CD4-positive, CD25-positive, alpha-beta regulatory T cell (primary cell): ENCODE data around the gene SLC35G6. TPM values are rescaled to one million over a fixed set of nuclear protein-coding genes. Genes with fewer than 3 reads are reported as not detected.

Experiments
- ATAC-seq, 2 donors: fragments of 150-1000 bp; cut with Tn5 transposase; one replicate each; pipeline ENCODE4 v1.10.0; 2021; ENCODE audit warnings: low read depth in 2 of 2, moderate number of reproducible peaks in 2 of 2, moderate library complexity in 1 of 2
- DNase-seq, 3 donors: peaks; one replicate each; pipeline versions ENCODE4 v3.0.0 to v3.0.0-alpha.2; 2012 to 2022; ENCODE audit warnings: mixed read lengths in 1 of 3
- H3K27ac ChIP-seq: one replicate; pipeline ENCODE4 v1.7.0; 2013; ENCODE audit warnings: mild to moderate bottlenecking, low read length; ENCODE audit not compliant: insufficient read depth, poor library complexity, severe bottlenecking
- H3K27me3 ChIP-seq: one replicate; pipeline ENCODE4 v1.7.0; 2013; ENCODE audit warnings: low read length; ENCODE audit not compliant: control insufficient read depth, insufficient read depth
- H3K36me3 ChIP-seq: one replicate; pipeline ENCODE4 v1.7.0; 2013; ENCODE audit warnings: mild to moderate bottlenecking, low read length, moderate library complexity; ENCODE audit not compliant: control insufficient read depth, insufficient read depth
- H3K4me1 ChIP-seq: 2 replicates; pipeline ENCODE4 v1.7.0; 2013; ENCODE audit warnings: mild to moderate bottlenecking, low read length; ENCODE audit not compliant: insufficient read depth, control insufficient read depth, poor library complexity, severe bottlenecking
- H3K4me3 ChIP-seq: one replicate; pipeline ENCODE4 v1.7.0; 2013; ENCODE audit warnings: low read depth, mild to moderate bottlenecking, low read length, moderate library complexity
- H3K9me3 ChIP-seq, 2 experiments: 1 replicate in 1 of 2; 2 replicates in 1 of 2; pipeline ENCODE4 v1.7.0; 2013; ENCODE audit warnings: low read length in 2 of 2, mild to moderate bottlenecking in 1 of 2, moderate library complexity in 1 of 2; ENCODE audit not compliant: control insufficient read depth in 2 of 2
- H3K27ac Mint-ChIP-seq, 3 donors: one replicate each; pipeline ENCODE4 v1.8.0; 2020 to 2022; ENCODE audit warnings: mild to moderate bottlenecking in 3 of 3, mixed read lengths in 3 of 3, moderate library complexity in 2 of 3
- H3K27me3 Mint-ChIP-seq: one replicate; pipeline ENCODE4 v1.8.0; 2022; ENCODE audit warnings: mild to moderate bottlenecking, mixed read lengths
- H3K36me3 Mint-ChIP-seq: one replicate; pipeline ENCODE4 v1.8.0; 2020; ENCODE audit warnings: mixed read lengths
- H3K4me1 Mint-ChIP-seq, 4 donors: one replicate each; pipeline ENCODE4 v1.8.0; 2020 to 2022; ENCODE audit warnings: mixed read lengths in 4 of 4, mild to moderate bottlenecking in 1 of 4
- H3K4me3 Mint-ChIP-seq, 4 donors: one replicate each; pipeline ENCODE4 v1.8.0; 2020 to 2022; ENCODE audit warnings: mild to moderate bottlenecking in 4 of 4, mixed read lengths in 4 of 4, moderate library complexity in 3 of 4
- H3K9me3 Mint-ChIP-seq, 7 donors: one replicate each; pipeline ENCODE4 v1.8.0; 2020 to 2022; ENCODE audit warnings: mixed read lengths in 7 of 7, mild to moderate bottlenecking in 3 of 7, moderate library complexity in 2 of 7
- polyA plus RNA-seq, 4 donors: library from polyadenylated mRNA; unstranded; fragments of 300-500 nt; fragmentation: Illumina TruSeq; gene quantifications; one replicate each; pipeline ENCODE4 v1.2.3, GENCODE V29; 2021
- total RNA-seq: library from RNA; stranded (reverse); gene quantifications from one replicate; pipeline ENCODE4 v1.2.3, GENCODE V29; 2022

The SLC35G6 gene
- total and polyA plus RNA-seq, 5 donors from 2014 or later: not detected

GRCh38 chr17:7530023-7530900, 49.0 kb downstream of the SLC35G6 start:
- no peak overlapping the region for H3K4me3 Mint-ChIP-seq
- Histone ChIP-seq H3K4me3 (no peak overlapping the region), H3K9me3 (peaks cover 0 to 8% of the 10 kb centered on the region in 2 experiments), H3K36me3 (no peaks in the 10 kb centered on the region), H3K27me3 (no peaks in the 10 kb centered on the region), H3K4me1 (no peaks in the 10 kb centered on the region), H3K27ac (no peak overlapping the region)
- DNase-seq: no peak
- peaks cover 0 to 14% (median 1%) of the 10 kb centered on the region in 7 donors for H3K9me3 Mint-ChIP-seq
- H3K27ac Mint-ChIP-seq: no peak overlapping the region
- H3K36me3 Mint-ChIP-seq: no peaks in the 10 kb centered on the region
- H3K27me3 Mint-ChIP-seq: peaks cover 5% of the 10 kb centered on the region
- ATAC-seq: no peak
- no peaks in the 10 kb centered on the region for H3K4me1 Mint-ChIP-seq

Other genes starting within 250 kb of the SLC35G6 start
Only the 30 nearest of the 40 such genes appear.
- gene SLC2A4, start 199.7 kb upstream of the SLC35G6 start, total RNA-seq: not detected
- gene SLC2A4, start 199.7 kb upstream of the SLC35G6 start, polyA plus RNA-seq: not detected
- not detected for gene YBX2, start 186.8 kb upstream of the SLC35G6 start, total RNA-seq
- not detected for gene YBX2, start 186.8 kb upstream of the SLC35G6 start, polyA plus RNA-seq
- gene EIF5A, start 173.8 kb upstream of the SLC35G6 start, total RNA-seq: 485 TPM
- 100 to 1,000 TPM; 210 to 631 (median 398) TPM for gene EIF5A, start 173.8 kb upstream of the SLC35G6 start, polyA plus RNA-seq
- gene GPS2, start 166.1 kb upstream of the SLC35G6 start, total RNA-seq: 129 TPM
- gene GPS2, start 166.1 kb upstream of the SLC35G6 start, polyA plus RNA-seq: 100 to 1,000 TPM in 2 of 4 donors, 10 to 100 TPM in 2; 79.3 to 107 (median 96.5) TPM
- 39.5 TPM for gene NEURL4, start 152.1 kb upstream of the SLC35G6 start, total RNA-seq
- 1 to 10 TPM in 2 of 4 donors, under 1 TPM in 2; 0.27 to 1.2 (median 0.83) TPM for gene NEURL4, start 152.1 kb upstream of the SLC35G6 start, polyA plus RNA-seq
- 723 TPM for gene ACAP1, start 144.9 kb upstream of the SLC35G6 start, total RNA-seq
- 100 to 1,000 TPM; 194 to 259 (median 213) TPM for gene ACAP1, start 144.9 kb upstream of the SLC35G6 start, polyA plus RNA-seq
- 1.3 TPM for gene KCTD11, start 129.3 kb upstream of the SLC35G6 start, total RNA-seq
- gene KCTD11, start 129.3 kb upstream of the SLC35G6 start, polyA plus RNA-seq: 1 to 10 TPM; 2.6 to 4.0 (median 2.9) TPM
- not detected for gene TMEM95, start 126.3 kb upstream of the SLC35G6 start, total RNA-seq
- not detected for gene TMEM95, start 126.3 kb upstream of the SLC35G6 start, polyA plus RNA-seq
- 4.8 TPM for gene TNK1, start 100.4 kb upstream of the SLC35G6 start, total RNA-seq
- gene TNK1, start 100.4 kb upstream of the SLC35G6 start, polyA plus RNA-seq: 1 to 10 TPM in 3 of 4 donors, under 1 TPM in 1; 0.42 to 3.8 (median 1.4) TPM
- gene PLSCR3, start 86.9 kb upstream of the SLC35G6 start, total RNA-seq: 113 TPM
- 100 to 1,000 TPM; 148 to 174 (median 153) TPM for gene PLSCR3, start 86.9 kb upstream of the SLC35G6 start, polyA plus RNA-seq
- 23.0 TPM for gene TMEM256, start 77.3 kb upstream of the SLC35G6 start, total RNA-seq
- gene TMEM256, start 77.3 kb upstream of the SLC35G6 start, polyA plus RNA-seq: 10 to 100 TPM; 64.9 to 80.9 (median 66.7) TPM
- 3.6 TPM for gene NLGN2, start 73.6 kb upstream of the SLC35G6 start, total RNA-seq
- gene NLGN2, start 73.6 kb upstream of the SLC35G6 start, polyA plus RNA-seq: not detected
- not detected for gene SPEM1, start 61.1 kb upstream of the SLC35G6 start, total RNA-seq
- not detected for gene SPEM1, start 61.1 kb upstream of the SLC35G6 start, polyA plus RNA-seq
- not detected for gene SPEM2, start 55.8 kb upstream of the SLC35G6 start, total RNA-seq
- not detected for gene SPEM2, start 55.8 kb upstream of the SLC35G6 start, polyA plus RNA-seq
- not detected for gene SPEM3, start 52.6 kb upstream of the SLC35G6 start, total RNA-seq
- gene SPEM3, start 52.6 kb upstream of the SLC35G6 start, polyA plus RNA-seq: not detected
- 16.8 TPM for gene TMEM102, start 46.0 kb upstream of the SLC35G6 start, total RNA-seq
- gene TMEM102, start 46.0 kb upstream of the SLC35G6 start, polyA plus RNA-seq: 10 to 100 TPM; 22.3 to 28.4 (median 24.2) TPM
- 3.3 TPM for gene FGF11, start 41.9 kb upstream of the SLC35G6 start, total RNA-seq
- under 1 TPM in 3 of 4 donors, not detected in 1; 0.07 to 0.27 (median 0.18) TPM for gene FGF11, start 41.9 kb upstream of the SLC35G6 start, polyA plus RNA-seq
- gene CHRNB1, start 36.4 kb upstream of the SLC35G6 start, total RNA-seq: 7.6 TPM
- 10 to 100 TPM; 18.0 to 28.7 (median 27.0) TPM for gene CHRNB1, start 36.4 kb upstream of the SLC35G6 start, polyA plus RNA-seq
- 53.5 TPM for gene ZBTB4, start 1.8 kb upstream of the SLC35G6 start, total RNA-seq
- gene ZBTB4, start 1.8 kb upstream of the SLC35G6 start, polyA plus RNA-seq: 10 to 100 TPM in 3 of 4 donors, 1 to 10 TPM in 1; 8.3 to 14.0 (median 11.0) TPM
- gene POLR2A, start 2.9 kb downstream of the SLC35G6 start, total RNA-seq: 568 TPM
- 10 to 100 TPM; 32.3 to 44.0 (median 37.2) TPM for gene POLR2A, start 2.9 kb downstream of the SLC35G6 start, polyA plus RNA-seq
- 46.9 TPM for gene TNFSF12, start 67.6 kb downstream of the SLC35G6 start, total RNA-seq
- gene TNFSF12, start 67.6 kb downstream of the SLC35G6 start, polyA plus RNA-seq: 10 to 100 TPM; 35.5 to 49.6 (median 41.9) TPM
- 1.6 TPM for gene TNFSF13, start 77.3 kb downstream of the SLC35G6 start, total RNA-seq
- gene TNFSF13, start 77.3 kb downstream of the SLC35G6 start, polyA plus RNA-seq: under 1 TPM in 3 of 4 donors, not detected in 1; 0.41 to 0.52 (median 0.44) TPM
- gene SENP3, start 80.5 kb downstream of the SLC35G6 start, total RNA-seq: 30.7 TPM
- 10 to 100 TPM; 10.1 to 16.1 (median 11.8) TPM for gene SENP3, start 80.5 kb downstream of the SLC35G6 start, polyA plus RNA-seq
- gene CD68, start 98.2 kb downstream of the SLC35G6 start, total RNA-seq: 0.25 TPM
- 1 to 10 TPM in 1 of 4 donors, under 1 TPM in 2, not detected in 1; 0.65 to 1.2 (median 0.89) TPM for gene CD68, start 98.2 kb downstream of the SLC35G6 start, polyA plus RNA-seq
- 40.0 TPM for gene MPDU1, start 102.4 kb downstream of the SLC35G6 start, total RNA-seq
- gene MPDU1, start 102.4 kb downstream of the SLC35G6 start, polyA plus RNA-seq: 10 to 100 TPM; 41.0 to 63.7 (median 48.4) TPM
- gene SOX15, start 108.6 kb downstream of the SLC35G6 start, total RNA-seq: not detected
- gene SOX15, start 108.6 kb downstream of the SLC35G6 start, polyA plus RNA-seq: not detected
- 28.7 TPM for gene FXR2, start 133.5 kb downstream of the SLC35G6 start, total RNA-seq
- 10 to 100 TPM in 2 of 4 donors, 1 to 10 TPM in 2; 9.7 to 13.9 (median 10.4) TPM for gene FXR2, start 133.5 kb downstream of the SLC35G6 start, polyA plus RNA-seq
- 36.9 TPM for gene SAT2, start 146.4 kb downstream of the SLC35G6 start, total RNA-seq
- gene SAT2, start 146.4 kb downstream of the SLC35G6 start, polyA plus RNA-seq: 10 to 100 TPM; 26.7 to 36.5 (median 30.3) TPM
- gene SHBG, start 148.7 kb downstream of the SLC35G6 start, total RNA-seq: not detected
- not detected for gene SHBG, start 148.7 kb downstream of the SLC35G6 start, polyA plus RNA-seq
- not detected for gene ATP1B2, start 169.5 kb downstream of the SLC35G6 start, total RNA-seq
- gene ATP1B2, start 169.5 kb downstream of the SLC35G6 start, polyA plus RNA-seq: not detected